Mucosa of descending colon (tissue), 3 donors: Measurements from ENCODE around the gene CAMSAP2. TPM values are rescaled to one million over a fixed set of nuclear protein-coding genes. Genes with fewer than 3 reads are reported as not detected.

Experiments used
- ATAC-seq: fragments of 200-7000 bp; cut with Tn5 transposase; one replicate; pipeline ENCODE4 v1.9.1; 2020; ENCODE audit warnings: mild to moderate bottlenecking, moderate library complexity
- DNase-seq, 3 donors: peaks; one replicate each; pipeline ENCODE4 v3.0.0-alpha.2; 2020
- H3K36me3 ChIP-seq: fragments of 200-600 bp; one replicate; pipeline ENCODE4 v1.8.0; 2021; ENCODE audit warnings: low read depth, mild to moderate bottlenecking
- H3K4me1 ChIP-seq: fragments of 200-600 bp; one replicate; pipeline ENCODE4 v1.8.0; 2021; ENCODE audit warnings: low read depth, mild to moderate bottlenecking
- H3K4me3 ChIP-seq: fragments of 200-600 bp; one replicate; pipeline ENCODE4 v1.8.0; 2021; ENCODE audit warnings: mild to moderate bottlenecking
- H3K9me3 ChIP-seq: fragments of 200-600 bp; one replicate; pipeline ENCODE4 v1.8.0; 2021; ENCODE audit warnings: mild to moderate bottlenecking
- CTCF ChIP-seq: fragments of 200-600 bp; IDR thresholded peaks from one replicate; pipeline ENCODE4 v1.8.0; 2022; ENCODE audit warnings: antibody characterized with exemption, mild to moderate bottlenecking
- intact Hi-C, 2 donors: fragments of 100-400 bp; cut with DNase I in 1 of 2; cut with micrococcal nuclease in 1 of 2; formaldehyde crosslinking; loops; one replicate each; pipeline versions ENCODE4 v1.11.0 to v1.11.1; 2022; cut with DNase I, micrococcal nuclease
- total RNA-seq, 3 donors: library from RNA; stranded (reverse); fragmentation: NEBNext Ultra II Directional in 2 of 3; extraction: Animal tissue kit (Norgen Biotek cat#: 25700) in 2 of 3; gene quantifications; one replicate each; pipeline versions ENCODE4 v1.2.1 to v1.2.4, GENCODE V29; 2021 to 2023
- donor health status: DM: no; HTN: no; CAD: no; lungs with moderate emphysema.
- donor health status: DM: no; HTN: no; CAD: no.
- donor health status: DM: no; HTN: yes; CAD: no.

Gene CAMSAP2
- total RNA-seq, 3 donors from 2014 or later: 5.0 to 34.0 (median 7.1) TPM

DNA sequence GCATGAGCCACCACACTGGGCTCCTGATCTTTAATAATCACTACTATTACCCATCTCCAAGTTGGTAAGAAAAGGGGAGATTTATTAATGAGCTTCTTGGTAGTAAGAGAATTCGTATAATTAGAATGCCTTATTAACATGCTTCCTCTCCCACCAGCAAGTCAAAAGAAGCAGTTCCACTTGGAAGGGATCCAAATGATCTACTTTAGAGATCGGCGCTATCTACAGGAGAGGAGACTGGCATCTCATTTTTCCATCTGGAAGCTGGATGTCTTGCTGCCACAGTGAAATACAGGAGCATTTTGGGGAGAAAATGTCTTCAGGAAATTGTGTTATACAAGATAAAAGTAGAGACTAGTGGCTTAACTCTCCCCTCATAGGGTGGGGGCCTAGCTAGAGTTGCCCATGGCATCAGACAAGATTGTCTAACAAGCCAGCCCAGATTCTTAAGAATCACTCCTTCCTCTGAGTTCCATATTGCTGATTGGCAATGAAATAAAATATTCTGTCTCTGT is 33.6 kb upstream of the CAMSAP2 start:
- intact Hi-C loops: no loop called here
- Histone ChIP-seq H3K4me1 (no peaks in the 10 kb centered on the region), H3K36me3 (no peaks in the 10 kb centered on the region), H3K9me3 (no peaks in the 10 kb centered on the region), H3K4me3 (no peak overlapping the region)
- no peak for TF ChIP-seq CTCF
- DNase-seq (no peak), ATAC-seq (no peak)

DNA sequence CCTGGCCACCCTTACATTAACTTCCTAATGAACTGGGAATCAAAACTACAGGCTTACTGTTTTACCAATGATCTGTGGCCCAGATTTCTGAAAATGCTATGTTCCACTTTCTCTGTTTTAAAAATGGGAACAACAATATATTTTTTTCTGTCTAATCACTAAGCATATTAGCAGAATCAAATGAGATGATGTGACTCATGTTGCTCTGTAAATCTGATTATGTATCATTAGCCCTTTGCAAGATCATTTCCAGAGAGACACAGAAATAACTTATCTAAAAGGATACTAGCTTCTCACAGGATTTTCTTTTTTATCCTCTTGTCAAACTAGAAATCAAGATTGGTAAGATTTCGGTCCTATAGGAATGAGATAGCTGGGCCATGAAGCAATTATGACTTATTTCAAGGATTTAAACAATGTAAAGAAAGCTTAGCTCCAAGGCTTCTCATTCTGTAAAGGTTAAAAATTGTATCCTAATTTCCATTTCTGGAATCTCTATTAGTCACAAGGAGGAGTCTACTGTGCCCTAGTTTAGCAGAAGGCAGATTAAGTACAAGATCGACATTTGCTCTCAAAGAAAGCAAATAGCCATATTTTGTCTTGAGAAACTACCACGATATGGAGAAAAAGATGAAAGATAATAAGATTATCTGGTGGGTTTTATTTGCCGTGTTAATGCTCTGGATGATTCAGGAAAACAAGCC is 32.4 kb upstream of the CAMSAP2 start:
- no peaks in the 10 kb centered on the region for H3K36me3 ChIP-seq
- H3K9me3 ChIP-seq: no peaks in the 10 kb centered on the region
- TF ChIP-seq CTCF: no peak
- DNase-seq (no peak), ATAC-seq (no peak)
- no peaks in the 10 kb centered on the region for H3K4me1 ChIP-seq
- no peak overlapping the region for H3K4me3 ChIP-seq
- intact Hi-C loops: no loop called here

GRCh38 chr1:200707116-200707515 is 31.6 kb upstream of the CAMSAP2 start:
- DNase-seq: no peak
- no peaks in the 10 kb centered on the region for H3K36me3 ChIP-seq
- intact Hi-C loops: no loop called here
- no peak for TF ChIP-seq CTCF
- H3K4me1 ChIP-seq: no peaks in the 10 kb centered on the region
- ATAC-seq: no peak
- H3K9me3 ChIP-seq: no peaks in the 10 kb centered on the region
- H3K4me3 ChIP-seq: no peak overlapping the region

DNA sequence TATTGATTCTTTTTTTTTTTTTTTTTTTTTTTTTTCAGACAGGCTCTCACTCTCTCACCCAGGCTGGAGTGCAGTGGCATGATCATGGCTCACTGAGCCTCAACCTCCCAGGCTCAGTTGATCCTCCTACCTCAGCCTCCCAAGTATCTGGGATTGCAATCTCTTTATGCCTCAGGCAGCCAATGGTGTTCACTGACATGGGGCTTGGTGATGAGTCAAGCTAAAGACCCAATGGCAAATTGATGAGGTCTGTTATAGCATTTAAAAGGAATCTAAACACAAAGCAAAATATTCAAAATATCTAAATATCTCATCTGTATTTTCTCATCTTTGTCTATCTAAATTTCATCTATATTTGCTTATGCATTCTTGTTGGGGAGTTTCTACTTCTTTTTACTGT is 30.5 kb upstream of the CAMSAP2 start:
- Histone ChIP-seq H3K4me1 (no peaks in the 10 kb centered on the region), H3K4me3 (no peak overlapping the region), H3K36me3 (no peaks in the 10 kb centered on the region), H3K9me3 (no peaks in the 10 kb centered on the region)
- ATAC-seq (no peak), DNase-seq (no peak)
- intact Hi-C loops: no loop called here
- TF ChIP-seq CTCF: no peak

- DNase-seq (no peak), ATAC-seq (no peak)
- Histone ChIP-seq H3K4me1 (no peaks in the 10 kb centered on the region), H3K4me3 (no peak overlapping the region), H3K36me3 (no peaks in the 10 kb centered on the region), H3K9me3 (no peaks in the 10 kb centered on the region)
- intact Hi-C loops: no loop called here
- no peak for TF ChIP-seq CTCF
These were observed 29.9 kb upstream of the CAMSAP2 start for GRCh38 chr1:200708769-200709168.
